ENCODE measurements around the gene TOB2.

GRCh38 chr22:41401781-41402648, 44.6 kb downstream of the TOB2 start:
- TF ChIP-seq CTCF (conservative IDR thresholded peaks at IDR 0.05 in 1 of 2, IDR thresholded peaks at IDR 0.05 in 1 of 2; ENCODE audit: low read depth in 1 of 2, low read length in 2 of 2) (no peak), EZH2 (IDR thresholded peaks at IDR 0.05; ENCODE audit: low read length, missing control alignments) (no peak)

All from fibroblast of lung (primary cell).